Keratinocyte (primary cell): ENCODE results near the gene LMAN2L. TPM values are rescaled to one million over a fixed set of nuclear protein-coding genes. Genes with fewer than 3 reads are reported as not detected.

Source experiments
- DNase-seq: peaks from one replicate; pipeline ENCODE4 v3.0.0-alpha.2; 2011; ENCODE audit warnings: low read depth, missing footprints, low spot score
- FAIRE-seq: peaks from 2 replicates; lab custom pipeline; 2011; peaks lifted over from hg19 to GRCh38; lab: Jason Lieb, UNC
- H2AFZ ChIP-seq: 2 replicates; pipeline ENCODE4 v1.6.0; 2012; ENCODE audit warnings: low read length, control low read depth, inconsistent platforms; ENCODE audit not compliant: control insufficient read depth
- H3K27ac ChIP-seq: 2 replicates; pipeline ENCODE4 v1.5.1; 2011; ENCODE audit warnings: low read length; ENCODE audit not compliant: control insufficient read depth, insufficient read depth
- H3K27me3 ChIP-seq: 3 replicates; pipeline ENCODE4 v1.6.0; 2011; ENCODE audit warnings: low read length; ENCODE audit not compliant: control insufficient read depth, insufficient read depth; ENCODE audit errors: extremely low read depth
- H3K36me3 ChIP-seq, 2 experiments: 2 replicates in 1 of 2; 3 replicates in 1 of 2; pipeline ENCODE4 v1.5.1; 2011; ENCODE audit warnings: low read length in 2 of 2, mild to moderate bottlenecking in 1 of 2; ENCODE audit not compliant: control insufficient read depth in 2 of 2, insufficient read depth in 2 of 2; ENCODE audit errors: extremely low read depth in 1 of 2
- H3K4me1 ChIP-seq: 3 replicates; pipeline ENCODE4 v1.5.1; 2011; ENCODE audit warnings: low read length; ENCODE audit not compliant: control insufficient read depth, insufficient read depth; ENCODE audit errors: extremely low read depth
- H3K4me2 ChIP-seq: 3 replicates; pipeline ENCODE4 v1.6.0; 2011; ENCODE audit warnings: low read depth, low read length; ENCODE audit not compliant: control insufficient read depth, insufficient read depth; ENCODE audit errors: extremely low read depth
- H3K4me3 ChIP-seq, 3 experiments: fragments of 200-600 bp in 1 of 3; sonication (generic) in 1 of 3; 2 replicates in 2 of 3; 3 replicates in 1 of 3; pipeline ENCODE4 v1.5.1; 2011 to 2016; ENCODE audit warnings: low read length in 3 of 3, mild to moderate bottlenecking in 3 of 3, control low read depth in 2 of 3, inconsistent platforms in 1 of 3, low read depth in 1 of 3, mixed read lengths in 1 of 3, mixed run types in 1 of 3, moderate library complexity in 1 of 3; ENCODE audit not compliant: control insufficient read depth in 2 of 3, insufficient read depth in 2 of 3; ENCODE audit errors: extremely low read depth in 1 of 3
- H3K79me2 ChIP-seq: 2 replicates; pipeline ENCODE4 v1.6.0; 2012; ENCODE audit warnings: low read length; ENCODE audit not compliant: control insufficient read depth, insufficient read depth
- H3K9ac ChIP-seq: 3 replicates; pipeline ENCODE4 v1.6.0; 2011; ENCODE audit warnings: low read length; ENCODE audit not compliant: control insufficient read depth, insufficient read depth; ENCODE audit errors: extremely low read depth
- H3K9me1 ChIP-seq: 3 replicates; pipeline ENCODE4 v1.6.0; 2011; ENCODE audit warnings: low read length; ENCODE audit not compliant: control insufficient read depth, insufficient read depth; ENCODE audit errors: extremely low read depth
- H3K9me3 ChIP-seq: 2 replicates; pipeline ENCODE4 v1.5.1; 2012; ENCODE audit warnings: low read depth, low read length; ENCODE audit not compliant: control insufficient read depth
- H4K20me1 ChIP-seq: 3 replicates; pipeline ENCODE4 v1.6.0; 2011; ENCODE audit warnings: low read length; ENCODE audit not compliant: control insufficient read depth, insufficient read depth; ENCODE audit errors: extremely low read depth
- CTCF ChIP-seq, 3 experiments: IDR thresholded peaks in 1 of 3; conservative IDR thresholded peaks in 1 of 3; optimal IDR thresholded peaks in 1 of 3; 2 replicates in 2 of 3; 3 replicates in 1 of 3; pipeline versions ENCODE3 to v1.5.1; 2011; ENCODE audit warnings: low read length in 3 of 3, mild to moderate bottlenecking in 3 of 3, moderate library complexity in 2 of 3, control low read depth in 1 of 3, inconsistent platforms in 1 of 3; ENCODE audit not compliant: insufficient read depth in 2 of 3; ENCODE audit errors: extremely low read depth in 1 of 3
- EZH2 ChIP-seq: IDR thresholded peaks from one replicate; pipeline ENCODE4 v1.6.1; 2012; ENCODE audit warnings: inconsistent platforms, mild to moderate bottlenecking, low read length, moderate library complexity
- dilution Hi-C: fragments of 300-500 bp; cut with MboI; formaldehyde crosslinking; loops from one replicate; pipeline ENCODE4 v1.7.0; 2020; ENCODE audit warnings: low sequenced_read_pairs; ENCODE audit not compliant: extremely low pct_ligation_motif_present
- polyA plus RNA-seq, 5 experiments: library from polyadenylated mRNA; depleted of rRNA in 3 of 5; stranded (reverse) in 3 of 5; stranded (forward) in 1 of 5; unstranded in 1 of 5; fragments of >200 nt; gene quantifications; 1 replicate in 1 of 5; 2 replicates in 3 of 5; 3 replicates in 1 of 5; pipeline versions ENCODE4 v1.2.1 to v1.2.3, GENCODE V29; 2011 to 2012; ENCODE audit warnings: missing spikeins in 2 of 5, low read depth in 1 of 5, low replicate concordance in 1 of 5

LMAN2L gene
- polyA plus RNA-seq, 1 donor (not counting 4 experiments of a cell fraction or from before 2014, with no cell fraction given) = 20.7 TPM

DNA sequence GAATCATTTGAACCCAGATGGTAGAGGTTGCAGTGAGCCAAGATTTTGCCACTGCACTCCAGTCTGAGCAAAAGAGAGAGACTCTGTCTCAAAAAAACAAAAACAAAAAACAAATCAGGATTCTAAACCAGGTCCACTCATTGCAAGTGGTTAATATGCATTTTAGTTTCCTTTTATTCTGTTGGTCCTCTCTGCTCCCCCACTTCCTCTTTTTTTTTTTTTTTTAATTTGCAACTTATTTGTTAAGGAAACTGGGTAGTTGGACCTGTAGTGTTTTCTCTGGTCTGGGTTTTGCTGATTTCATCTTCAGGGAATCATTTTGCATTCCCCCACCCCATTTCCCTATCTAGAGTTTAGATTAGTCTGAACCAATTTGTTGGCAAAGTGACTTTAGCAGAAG is 83.3 kb downstream of the LMAN2L start:
- FAIRE-seq (no peak), DNase-seq (no peak)
- no peaks in the 10 kb centered on the region for H3K4me1 ChIP-seq
- no peaks in the 10 kb centered on the region for H3K36me3 ChIP-seq
- H3K4me2 ChIP-seq = no peak overlapping the region
- no peak overlapping the region for H3K27ac ChIP-seq
- no peak overlapping the region for H2AFZ ChIP-seq
- dilution Hi-C loops = no loop called here
- no peaks in the 10 kb centered on the region for H3K79me2 ChIP-seq
- no peaks in the 10 kb centered on the region for H3K9me3 ChIP-seq
- no peaks in the 10 kb centered on the region for H3K27me3 ChIP-seq
- H3K9ac ChIP-seq = no peak overlapping the region
- TF ChIP-seq EZH2 (no peak), CTCF (optimal IDR thresholded peaks at IDR 0.05 in 1 of 3, IDR thresholded peaks at IDR 0.05 in 1 of 3, conservative IDR thresholded peaks at IDR 0.05 in 1 of 3; ENCODE audit: extremely low read depth in 1 of 3, insufficient read depth in 2 of 3, low read length in 3 of 3) (no peak)
- H3K9me1 ChIP-seq = no peaks in the 10 kb centered on the region
- H3K4me3 ChIP-seq = no peak overlapping the region
- H4K20me1 ChIP-seq = no peaks in the 10 kb centered on the region

Other genes starting within 250 kb of the LMAN2L start
- 0.05 to 0.06 TPM in 2 of 3 replicates, not detected in the other for gene NEURL3, start 234.7 kb downstream of the LMAN2L start, polyA plus RNA-seq
- gene ARID5A, start 203.3 kb downstream of the LMAN2L start, polyA plus RNA-seq = 1.6 to 2.8 TPM (median 1.9 TPM) in 3 replicates
- gene KANSL3, start 101.8 kb downstream of the LMAN2L start, polyA plus RNA-seq = 11.4 to 13.6 TPM (median 12.9 TPM) in 3 replicates
- 0.01 to 0.03 TPM (median 0.01 TPM) in 3 replicates for gene FER1L5, start 97.3 kb downstream of the LMAN2L start, polyA plus RNA-seq
- gene CNNM4, start 20.8 kb upstream of the LMAN2L start, polyA plus RNA-seq = 4.4 to 7.6 TPM (median 5.5 TPM) in 3 replicates
- 2.3 to 3.1 TPM (median 2.6 TPM) in 3 replicates for gene CNNM3, start 76.2 kb upstream of the LMAN2L start, polyA plus RNA-seq
- gene ANKRD23, start 104.0 kb upstream of the LMAN2L start, polyA plus RNA-seq = 0.39 to 2.0 TPM (median 1.4 TPM) in 3 replicates
- 6.6 to 8.3 TPM (median 7.2 TPM) in 3 replicates for gene ANKRD39, start 118.0 kb upstream of the LMAN2L start, polyA plus RNA-seq
- 6.9 to 10.2 TPM (median 7.5 TPM) in 3 replicates for gene SEMA4C, start 130.0 kb upstream of the LMAN2L start, polyA plus RNA-seq
- gene FAM178B, start 246.5 kb upstream of the LMAN2L start, polyA plus RNA-seq = 0.09 to 0.12 TPM in 2 of 3 replicates, not detected in the other